ENCODE measurements around the gene EDRF1. TPM values are rescaled to one million over a fixed set of nuclear protein-coding genes. Genes with fewer than 3 reads are reported as not detected.

The EDRF1 gene
- total and polyA plus RNA-seq, 2 donors (not counting 1 experiment from before 2014, with no cell fraction given), result 26.1 to 63.0 TPM

- 94% methylated on average over 7 of the region's 9 CpGs for WGBS (ENCODE audit: insufficient coverage)
- Histone ChIP-seq H3K4me1 (ENCODE audit: control insufficient read depth in 2 of 2, insufficient read depth in 2 of 2, low read length in 2 of 2) (no peaks in the 10 kb centered on the region), H4K20me1 (ENCODE audit: control insufficient read depth, insufficient read depth, low read length, poor library complexity, severe bottlenecking) (no peaks in the 10 kb centered on the region), H3K4me2 (replicated peaks; ENCODE audit: low read depth, low read length, poor library complexity, severe bottlenecking) (no peak overlapping the region), H3K79me2 (ENCODE audit: control insufficient read depth, insufficient read depth, low read length) (no peaks in the 10 kb centered on the region), H2AFZ (ENCODE audit: insufficient read depth, low read depth, low read length, poor library complexity, severe bottlenecking) (no peak overlapping the region), H3K9ac (ENCODE audit: low read length) (no peak overlapping the region), H3K36me3 (replicated peaks in 1 of 2; ENCODE audit: control extremely low read depth in 1 of 2, control insufficient read depth in 1 of 2, extremely low read depth in 1 of 2, insufficient read depth in 2 of 2, low read length in 1 of 2) (no peaks in the 10 kb centered on the region), H3K4me3 (ENCODE audit: control extremely low read depth in 1 of 5, extremely low read depth in 1 of 5, insufficient read depth in 1 of 5, low read depth in 2 of 5, low read length in 4 of 5) (no peak overlapping the region), H3K27me3 (replicated peaks in 1 of 4; ENCODE audit: control extremely low read depth in 1 of 4, control insufficient read depth in 3 of 4, insufficient read depth in 4 of 4, low read length in 3 of 4) (no peaks in the 10 kb centered on the region), H3K27ac (ENCODE audit: low read length in 2 of 2) (no peak overlapping the region), H3K9me3 (ENCODE audit: control extremely low read depth in 1 of 3, control insufficient read depth in 2 of 3, insufficient read depth in 1 of 3, low read length in 2 of 3) (peaks cover 0 to 10% (median 0%) of the 10 kb centered on the region in 3 donors)
- Mint-ChIP-seq H3K27ac (no peak overlapping the region), H3K9me3 (ENCODE audit: insufficient read depth) (peaks cover 2% of the 10 kb centered on the region), H3K4me1 (no peaks in the 10 kb centered on the region), H3K4me3 (no peak overlapping the region), H3K27me3 (no peaks in the 10 kb centered on the region)
- DNase-seq (no peak), ATAC-seq (ENCODE audit: low read depth) (no peak)
- intact Hi-C loops (cut with micrococcal nuclease), result no loop called here
- TF ChIP-seq CTCF (IDR thresholded peaks at IDR 0.05) (no peak), EZH2 (IDR thresholded peaks at IDR 0.05; ENCODE audit: borderline replicate concordance, insufficient read depth, low read depth, low read length, poor library complexity, severe bottlenecking) (no peak)
- ChIA-PET CTCF (no interaction called here), POLR2A (no interaction called here)
Measured at GRCh38 chr10:125698481-125698998, 21.0 kb upstream of the EDRF1 start.

GRCh38 chr10:125699562-125700143 is 19.9 kb upstream of the EDRF1 start:
- Histone ChIP-seq H4K20me1 (ENCODE audit: control insufficient read depth, insufficient read depth, low read length, poor library complexity, severe bottlenecking) (no peaks in the 10 kb centered on the region), H3K4me3 (ENCODE audit: control extremely low read depth in 1 of 5, extremely low read depth in 1 of 5, insufficient read depth in 1 of 5, low read depth in 2 of 5, low read length in 4 of 5) (no peak overlapping the region), H3K36me3 (replicated peaks in 1 of 2; ENCODE audit: control extremely low read depth in 1 of 2, control insufficient read depth in 1 of 2, extremely low read depth in 1 of 2, insufficient read depth in 2 of 2, low read length in 1 of 2) (no peaks in the 10 kb centered on the region), H3K79me2 (ENCODE audit: control insufficient read depth, insufficient read depth, low read length) (no peaks in the 10 kb centered on the region), H3K9me3 (ENCODE audit: control extremely low read depth in 1 of 3, control insufficient read depth in 2 of 3, insufficient read depth in 1 of 3, low read length in 2 of 3) (peaks cover 0 to 10% (median 0%) of the 10 kb centered on the region in 3 donors), H3K27ac (ENCODE audit: low read length in 2 of 2) (no peak overlapping the region), H3K27me3 (replicated peaks in 1 of 4; ENCODE audit: control extremely low read depth in 1 of 4, control insufficient read depth in 3 of 4, insufficient read depth in 4 of 4, low read length in 3 of 4) (no peaks in the 10 kb centered on the region), H3K9ac (ENCODE audit: low read length) (no peak overlapping the region), H2AFZ (ENCODE audit: insufficient read depth, low read depth, low read length, poor library complexity, severe bottlenecking) (no peak overlapping the region), H3K4me2 (replicated peaks; ENCODE audit: low read depth, low read length, poor library complexity, severe bottlenecking) (no peak overlapping the region), H3K4me1 (ENCODE audit: control insufficient read depth in 2 of 2, insufficient read depth in 2 of 2, low read length in 2 of 2) (no peaks in the 10 kb centered on the region)
- no peaks in the 10 kb centered on the region for H3K4me1 Mint-ChIP-seq
- TF ChIP-seq EZH2 (IDR thresholded peaks at IDR 0.05; ENCODE audit: borderline replicate concordance, insufficient read depth, low read depth, low read length, poor library complexity, severe bottlenecking) (no peak), CTCF (IDR thresholded peaks at IDR 0.05) (no peak)
- intact Hi-C loops (cut with micrococcal nuclease), result no loop called here
- H3K27me3 Mint-ChIP-seq, result no peaks in the 10 kb centered on the region
- ATAC-seq (ENCODE audit: low read depth), result no peak
- ChIA-PET POLR2A (no interaction called here), CTCF (no interaction called here)
- peaks cover 2% of the 10 kb centered on the region for H3K9me3 Mint-ChIP-seq (ENCODE audit: insufficient read depth)
- H3K4me3 Mint-ChIP-seq, result no peak overlapping the region
- DNase-seq, result no peak
- no peak overlapping the region for H3K27ac Mint-ChIP-seq
- WGBS (ENCODE audit: insufficient coverage), result no CpG with 5 or more reads among the region's 6 CpGs

All from B cell (primary cell).